ENCODE results near the gene RAB19.
"Not testable (repeated sequence)": the region's sequence is repeated elsewhere in the genome, so short reads cannot be mapped to it uniquely, and the experiment has no call there.

RAB19 gene

DNA sequence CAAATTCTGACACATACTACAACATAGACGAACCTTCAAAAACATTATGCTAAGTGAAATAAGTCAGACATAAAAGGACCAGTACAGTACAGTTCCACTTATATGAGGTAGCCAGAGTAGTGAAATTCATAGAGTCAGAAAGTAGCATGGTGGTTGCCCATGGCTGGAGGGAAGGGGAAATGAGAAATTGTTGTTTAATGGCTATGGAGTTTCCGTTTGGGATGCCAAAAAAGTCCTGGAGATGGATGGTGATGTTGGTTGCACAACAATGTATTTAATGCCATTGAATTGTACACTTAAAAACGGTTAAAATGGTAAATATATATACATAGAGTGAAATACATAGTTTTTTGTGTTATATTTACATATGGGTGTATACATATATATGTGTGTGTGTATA is 3.5 kb upstream of the RAB19 start:
- FAIRE-seq (no peak), DNase-seq (ENCODE audit: insufficient read length, low spot score) (no peak)

DNA sequence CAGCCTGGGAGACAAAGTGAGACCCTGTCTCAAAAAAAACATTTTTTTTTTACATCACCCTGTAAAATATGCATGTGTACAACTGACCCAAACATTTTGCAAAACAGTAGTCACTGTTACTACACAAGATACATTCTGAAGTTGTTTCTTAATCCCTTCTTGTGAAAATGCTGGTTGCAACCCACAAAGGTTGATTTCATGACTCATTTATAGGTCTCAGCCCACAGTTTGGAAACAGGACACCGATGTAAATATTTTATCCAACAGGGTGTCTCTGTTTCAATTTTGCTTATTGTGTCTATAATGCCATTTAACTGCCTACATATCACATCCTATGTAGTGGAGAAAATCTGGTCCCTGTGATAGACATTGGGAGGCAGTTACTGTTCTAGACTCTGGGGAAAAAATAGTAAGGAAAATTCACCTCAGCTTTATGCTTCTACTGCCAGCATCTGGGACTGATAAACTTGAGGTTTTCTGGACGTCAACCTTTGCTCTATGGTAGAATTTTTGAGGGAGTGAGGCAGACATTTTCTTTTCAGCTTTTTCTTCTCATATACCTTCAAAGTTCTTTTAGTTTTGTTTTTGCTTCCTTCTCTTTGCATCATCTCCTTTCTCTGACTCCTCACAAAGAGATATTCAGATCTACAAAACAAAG is 1.6 kb upstream of the RAB19 start:
- FAIRE-seq = no peak
- no peak for DNase-seq (ENCODE audit: insufficient read length, low spot score)

DNA sequence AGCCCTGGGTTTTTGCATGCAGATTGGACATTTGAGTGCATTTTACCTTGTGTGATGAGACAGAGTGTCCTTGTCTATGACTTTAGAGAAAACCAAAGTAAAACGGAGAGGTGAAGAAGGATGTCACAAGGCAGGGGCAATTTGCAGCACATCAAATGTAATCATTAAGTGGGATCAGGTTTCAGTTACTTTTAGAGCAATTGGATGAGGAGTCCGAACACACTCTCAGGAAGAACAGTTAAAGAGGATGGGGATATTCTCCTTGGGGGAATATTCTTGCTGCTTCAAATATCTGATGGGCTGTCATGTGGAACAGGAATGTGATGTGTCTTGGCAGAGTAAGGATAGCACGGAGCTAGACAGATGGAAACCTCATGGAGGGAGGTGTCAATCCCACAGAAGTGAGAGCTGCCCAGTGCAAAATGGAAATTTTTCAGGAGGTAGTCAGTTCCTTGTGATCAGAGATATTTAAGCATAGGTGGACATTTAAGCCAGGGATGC is 757 bp downstream of the RAB19 start:
- no peak for DNase-seq (ENCODE audit: insufficient read length, low spot score)
- FAIRE-seq = no peak

DNA sequence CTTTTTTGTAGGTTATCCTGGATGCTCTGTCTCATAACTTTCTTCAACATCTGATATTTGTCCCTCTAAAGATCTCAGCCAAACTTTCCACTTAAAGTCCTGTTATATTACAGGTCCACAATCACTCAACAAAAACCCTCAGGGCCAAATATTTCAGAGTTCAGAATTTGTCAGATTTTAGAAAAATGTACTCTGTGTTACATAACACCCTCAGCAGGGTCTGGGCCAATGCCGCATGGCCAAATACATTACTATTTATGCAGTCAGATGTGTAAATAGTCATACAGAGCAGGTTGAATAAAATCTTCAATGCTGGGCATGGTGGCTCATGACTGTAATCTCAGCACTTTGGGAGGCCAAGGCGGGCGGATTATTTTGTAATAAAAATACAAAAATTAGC is 11.5 kb downstream of the RAB19 start:
- DNase-seq (ENCODE audit: insufficient read length, low spot score) = no peak
- FAIRE-seq = no peak

DNA sequence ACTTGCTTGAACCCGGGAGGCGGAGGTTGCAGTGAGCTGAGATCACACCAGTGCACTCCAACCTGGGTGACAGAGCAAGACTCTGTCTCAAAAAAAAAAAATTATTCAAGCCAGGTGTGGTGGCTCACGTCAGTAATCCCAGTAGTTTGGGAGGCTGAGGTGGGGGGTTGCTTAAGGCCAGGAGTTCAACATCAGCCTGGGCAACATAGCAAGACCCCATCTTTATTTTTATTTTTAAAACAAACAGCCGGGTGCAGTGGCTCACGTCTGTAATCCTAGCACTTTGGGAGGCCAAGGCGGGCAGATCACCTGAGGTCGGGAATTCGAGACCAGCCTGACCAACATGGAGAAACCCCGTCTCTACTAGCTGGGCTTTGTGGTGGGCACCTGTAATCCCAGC is 12.0 kb downstream of the RAB19 start:
- FAIRE-seq; DNase-seq (ENCODE audit: insufficient read length, low spot score): not testable (repeated sequence)

DNA sequence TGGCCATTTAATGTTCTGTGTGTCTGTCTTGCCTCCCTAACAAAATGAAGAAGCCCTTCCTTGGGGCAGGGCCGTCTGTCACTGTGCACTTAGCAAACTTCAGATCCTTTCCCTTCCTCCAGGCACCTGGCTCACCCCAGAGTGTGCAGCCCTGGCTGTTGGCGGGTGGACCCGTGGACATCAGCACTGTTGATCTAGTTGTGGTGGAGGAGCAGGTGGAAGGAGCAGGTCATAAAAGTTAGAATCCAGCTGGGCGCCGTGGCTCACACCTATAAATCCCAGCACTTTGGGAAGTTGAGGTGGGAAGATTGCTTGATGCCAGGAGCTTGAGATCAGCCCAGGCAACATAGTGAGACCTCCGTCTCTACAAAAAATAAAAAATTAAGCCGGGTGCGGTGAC is 12.7 kb downstream of the RAB19 start:
- DNase-seq (ENCODE audit: insufficient read length, low spot score) = no peak
- FAIRE-seq = no peak

DNA sequence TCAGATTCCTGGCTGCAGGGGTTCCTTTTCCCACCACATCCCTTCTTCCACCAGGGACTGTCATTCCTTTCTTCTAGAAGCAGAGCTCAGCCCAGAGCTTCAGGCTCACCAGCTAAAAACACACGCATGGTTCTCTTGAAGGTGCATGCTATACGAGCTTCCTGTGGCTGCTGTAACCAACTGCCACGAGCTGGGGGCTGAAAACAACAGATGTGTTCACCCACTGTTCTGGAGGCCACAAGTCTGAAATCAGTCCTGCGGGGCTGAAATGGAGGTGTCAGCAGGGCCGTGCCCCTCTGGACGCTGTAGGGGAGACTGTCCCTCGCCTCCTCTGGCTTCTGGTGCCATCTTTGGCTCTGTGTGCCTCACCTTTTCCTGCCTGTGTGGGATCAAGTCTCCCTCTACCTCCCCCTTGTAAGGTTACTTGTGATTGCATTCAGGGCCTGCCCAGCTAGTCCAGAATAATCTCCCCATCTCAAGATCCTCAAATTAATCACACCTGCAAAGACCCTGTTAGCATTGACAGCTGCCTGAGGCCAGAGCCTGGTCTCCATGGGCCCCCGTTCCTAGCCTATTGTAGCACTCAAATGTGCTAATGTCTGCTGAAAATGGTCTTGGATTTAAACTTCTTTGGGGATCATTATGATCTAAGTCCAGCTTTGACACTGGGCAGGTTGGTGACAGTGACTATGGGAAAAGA is 13.7 kb downstream of the RAB19 start:
- no peak for DNase-seq (ENCODE audit: insufficient read length, low spot score)
- FAIRE-seq = no peak

DNA sequence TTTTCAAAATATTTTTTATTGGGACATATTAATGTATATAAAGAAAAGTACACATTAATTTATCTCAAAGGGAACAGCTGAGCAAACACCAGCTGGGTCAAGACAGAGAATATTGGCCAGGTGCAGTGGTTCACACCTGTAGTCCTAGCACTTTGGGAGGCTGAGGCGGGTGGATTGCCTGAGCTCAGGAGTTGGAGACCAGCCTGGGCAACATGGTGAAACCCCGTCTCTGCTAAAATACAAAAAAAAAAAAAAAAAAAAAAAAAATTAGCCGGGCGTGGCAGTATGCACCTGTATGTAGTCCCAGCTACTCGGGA is 14.3 kb downstream of the RAB19 start:
- not testable (repeated sequence) for DNase-seq (ENCODE audit: insufficient read length, low spot score); FAIRE-seq

DNA sequence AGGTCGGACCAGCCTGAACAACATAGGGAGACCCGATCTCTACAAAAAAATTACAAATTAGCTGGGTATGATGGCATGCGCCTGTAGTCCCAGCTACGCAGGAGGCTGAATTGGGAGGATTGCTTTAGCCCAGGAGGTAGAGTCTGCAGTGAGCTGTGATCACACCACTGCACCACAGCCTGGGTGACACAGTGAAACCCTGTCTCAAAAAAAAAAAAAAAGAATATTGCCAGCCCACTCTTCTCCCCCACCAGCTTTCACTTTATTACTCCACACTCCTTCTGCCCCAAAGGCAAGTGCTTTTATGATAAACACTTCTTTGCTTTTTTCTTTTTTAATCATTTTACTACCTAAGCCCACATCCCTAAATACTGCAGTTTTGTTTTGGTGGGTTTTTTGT is 14.8 kb downstream of the RAB19 start:
- no peak for FAIRE-seq
- DNase-seq (ENCODE audit: insufficient read length, low spot score) = no peak

DNA sequence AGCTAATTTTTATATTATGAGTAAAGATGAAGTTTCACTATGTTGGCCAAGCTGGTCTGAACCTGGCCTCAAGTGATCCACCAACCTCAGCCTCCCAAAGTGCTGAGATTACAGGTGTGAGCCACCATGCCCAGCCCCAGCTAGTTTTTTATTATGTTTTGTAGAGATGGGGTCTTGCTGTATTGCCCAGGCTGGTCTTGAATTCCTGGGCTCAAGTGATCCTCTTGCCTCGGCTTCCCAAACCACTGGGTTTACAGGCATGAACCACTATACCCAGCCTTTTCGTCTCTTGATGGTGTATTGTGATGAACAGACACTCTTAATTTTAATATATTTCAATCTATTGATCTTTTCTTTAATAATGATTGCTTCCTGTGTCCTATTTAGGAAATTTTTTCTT is 17.7 kb downstream of the RAB19 start:
- no peak for DNase-seq (ENCODE audit: insufficient read length, low spot score)
- FAIRE-seq = no peak

DNA sequence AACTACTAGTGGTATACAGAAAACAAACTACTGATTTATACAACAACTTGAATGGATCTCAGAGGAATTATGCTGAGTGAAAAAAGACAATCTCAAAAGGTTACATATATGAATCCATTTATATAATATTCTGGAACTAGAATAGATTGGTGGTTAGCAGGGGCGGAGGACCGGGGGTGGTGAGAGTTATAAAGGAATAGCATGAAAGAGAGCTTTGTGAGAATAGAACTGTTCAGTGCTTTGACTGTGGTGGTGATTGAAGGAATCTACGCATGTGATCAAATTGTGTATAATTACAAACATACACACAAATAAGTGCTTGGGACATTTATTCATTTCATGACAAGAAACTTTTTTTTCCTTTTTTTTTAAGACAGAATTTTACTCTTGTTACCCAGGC is 19.6 kb downstream of the RAB19 start:
- FAIRE-seq (no peak), DNase-seq (ENCODE audit: insufficient read length, low spot score) (no peak)

DNA sequence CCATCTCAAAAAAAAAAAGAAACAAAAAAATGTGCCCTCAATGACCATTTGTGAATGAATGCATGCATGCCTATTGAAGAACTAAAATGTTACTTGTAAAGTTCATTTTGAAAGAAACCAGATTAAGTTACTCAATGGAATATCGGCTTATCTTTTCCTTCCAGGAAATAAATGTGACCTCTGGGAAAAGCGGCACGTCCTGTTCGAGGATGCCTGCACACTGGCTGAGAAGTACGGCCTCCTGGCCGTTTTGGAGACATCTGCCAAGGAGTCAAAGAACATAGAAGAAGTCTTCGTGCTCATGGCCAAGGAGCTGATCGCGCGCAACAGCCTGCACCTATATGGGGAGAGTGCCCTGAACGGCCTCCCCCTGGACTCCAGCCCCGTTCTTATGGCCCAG is 21.9 kb downstream of the RAB19 start:
- DNase-seq (ENCODE audit: insufficient read length, low spot score) (no peak), FAIRE-seq (no peak)

DNA sequence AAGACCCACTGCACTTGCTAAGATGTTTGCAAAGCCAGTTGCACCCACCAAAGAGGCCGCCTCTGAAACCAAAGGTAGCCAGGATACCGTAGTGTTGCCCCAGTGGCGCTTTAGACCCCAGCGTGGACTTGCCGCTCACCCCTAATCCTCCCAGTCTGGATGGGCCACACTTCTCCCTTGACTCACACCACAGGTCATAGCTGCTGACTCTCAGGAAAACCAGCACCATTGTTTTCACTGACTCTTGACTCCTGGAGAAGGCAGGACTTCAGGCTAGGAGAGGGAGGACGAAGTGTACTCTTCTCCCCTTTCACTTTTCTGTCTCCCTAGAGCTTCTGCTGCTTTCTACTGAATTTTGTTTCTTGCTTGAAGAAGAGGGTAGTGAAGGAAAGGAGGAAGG is 22.3 kb downstream of the RAB19 start:
- FAIRE-seq = no peak
- no peak for DNase-seq (ENCODE audit: insufficient read length, low spot score)

DNA sequence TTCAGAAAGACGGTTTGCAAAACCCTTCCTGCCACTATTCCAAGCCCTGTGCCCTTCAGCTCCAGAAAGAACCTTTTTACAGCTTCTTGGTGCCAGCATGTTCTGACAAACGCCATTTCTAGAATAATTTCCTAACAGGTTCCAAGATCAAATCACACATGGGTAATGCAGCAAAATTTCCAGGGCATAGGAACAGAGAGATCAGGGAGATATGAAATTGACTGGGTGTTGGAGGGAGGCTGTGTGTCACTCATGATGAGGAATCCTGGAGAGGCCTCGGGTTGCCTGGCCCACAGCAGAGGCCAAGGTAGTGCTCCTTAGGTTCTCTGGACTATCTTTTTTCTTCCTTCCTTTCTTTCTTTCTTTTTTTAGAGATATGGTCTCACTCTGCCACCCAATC is 29.5 kb downstream of the RAB19 start:
- FAIRE-seq (no peak), DNase-seq (ENCODE audit: insufficient read length, low spot score) (no peak)

DNA sequence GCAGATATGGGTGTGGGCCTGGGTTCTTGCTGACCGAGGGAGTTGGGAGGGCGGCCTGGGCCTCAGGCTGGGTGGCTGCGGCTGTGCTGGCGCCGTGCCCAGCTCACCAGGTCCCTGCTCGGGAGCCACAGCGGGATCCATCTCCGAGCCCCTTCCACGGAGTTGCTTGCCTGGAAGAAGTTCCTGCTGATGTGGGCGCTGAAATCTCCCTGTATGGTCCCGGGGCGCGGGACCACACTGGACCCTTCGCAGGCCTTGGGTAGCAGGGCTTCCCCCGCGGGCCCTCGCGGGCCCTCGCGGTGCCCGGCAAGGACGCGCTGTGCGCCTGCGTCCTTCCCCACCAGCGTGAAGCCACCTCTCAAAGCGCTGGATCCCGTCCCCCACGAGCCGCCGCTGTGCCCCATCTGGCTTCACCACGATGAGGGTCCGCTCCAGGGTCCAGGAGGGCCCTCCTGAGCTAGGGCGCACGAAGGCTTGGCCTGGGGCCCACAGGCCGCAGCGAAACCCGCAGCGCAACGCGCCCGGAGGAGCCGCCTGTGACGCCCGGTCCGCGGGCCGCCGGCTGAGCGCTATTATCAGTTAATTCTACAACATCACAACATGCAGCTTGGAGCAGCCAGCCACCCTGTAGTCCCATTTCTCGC is 31.5 kb downstream of the RAB19 start:
- no peak for FAIRE-seq
- DNase-seq (ENCODE audit: insufficient read length, low spot score) = no peak

DNA sequence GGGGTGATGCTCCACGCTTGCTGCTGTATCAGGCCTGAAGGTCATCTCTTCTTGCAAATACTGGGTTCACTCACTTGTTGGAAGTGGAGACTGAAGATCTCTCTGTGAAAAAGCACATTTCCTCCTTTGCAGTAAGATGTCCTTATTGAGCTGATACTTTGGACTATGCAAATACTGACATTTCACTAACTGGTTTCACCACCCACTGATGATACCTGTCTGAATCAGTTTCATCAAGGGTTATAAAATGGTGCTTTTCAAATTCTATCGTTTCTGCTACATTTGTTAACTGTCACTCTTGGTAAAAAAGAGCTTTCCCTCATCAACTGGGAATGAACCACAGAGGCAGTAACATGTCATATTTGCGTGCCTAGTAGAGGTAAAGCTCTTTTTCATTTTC is 35.5 kb downstream of the RAB19 start:
- no peak for DNase-seq (ENCODE audit: insufficient read length, low spot score)
- no peak for FAIRE-seq

DNA sequence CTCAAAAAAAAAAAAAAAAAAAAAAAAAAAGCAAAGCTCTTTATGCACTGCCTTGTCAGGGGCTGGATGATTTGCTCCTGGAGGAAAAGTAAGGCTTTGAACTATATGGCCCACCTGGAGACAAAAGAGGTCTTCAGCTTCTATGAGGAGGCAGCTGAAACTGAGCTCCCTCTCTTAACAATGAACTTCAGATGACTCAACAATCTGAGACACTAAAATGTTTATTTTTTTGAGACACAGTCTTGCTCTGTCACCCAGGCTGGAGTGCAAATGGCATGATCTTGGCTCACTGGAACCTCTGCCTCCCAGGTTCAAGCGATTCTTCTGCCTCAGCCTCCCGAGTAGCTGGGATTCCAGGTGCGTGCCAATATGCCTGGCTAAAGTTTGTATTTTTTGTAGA is 36.7 kb downstream of the RAB19 start:
- FAIRE-seq (no peak), DNase-seq (ENCODE audit: insufficient read length, low spot score) (no peak)

DNA sequence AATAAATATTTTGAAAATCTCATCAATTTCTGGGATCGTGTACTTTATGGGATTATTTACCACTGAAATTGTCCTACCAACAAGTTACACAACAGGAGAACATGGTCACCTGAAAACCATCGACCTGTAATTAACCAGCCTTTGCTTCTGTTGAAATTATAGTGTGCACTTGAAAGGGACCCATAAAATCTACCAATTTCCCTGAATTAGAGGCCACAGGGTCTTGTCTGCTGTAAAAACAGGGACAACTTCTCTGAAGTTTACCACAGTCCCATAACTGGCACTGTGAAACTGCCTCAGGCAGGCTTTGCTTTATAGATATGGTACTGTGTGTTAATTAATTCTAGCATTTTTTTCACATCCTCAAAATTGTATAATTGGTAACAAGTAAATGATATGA is 37.7 kb downstream of the RAB19 start:
- no peak for FAIRE-seq
- no peak for DNase-seq (ENCODE audit: insufficient read length, low spot score)

DNA sequence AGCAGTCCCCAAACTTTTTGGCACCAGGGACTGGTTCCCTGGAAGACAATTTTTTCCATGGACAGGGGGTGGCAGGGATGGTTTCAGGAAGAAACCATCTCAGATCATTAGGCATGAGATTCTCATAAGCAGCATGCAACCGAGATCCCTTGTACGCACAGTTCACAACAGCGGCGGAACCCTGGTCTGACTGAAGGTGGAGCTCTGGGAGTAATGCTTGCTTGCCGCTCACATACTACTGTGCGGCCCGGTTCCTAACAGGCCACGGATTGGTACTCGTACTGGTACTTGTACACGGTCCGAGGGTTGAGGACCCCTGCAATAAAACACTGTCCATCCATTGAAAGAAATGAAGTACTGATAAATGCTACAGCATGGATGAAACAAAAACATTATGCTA is 42.6 kb downstream of the RAB19 start:
- FAIRE-seq = no peak
- no peak for DNase-seq (ENCODE audit: insufficient read length, low spot score)

DNA sequence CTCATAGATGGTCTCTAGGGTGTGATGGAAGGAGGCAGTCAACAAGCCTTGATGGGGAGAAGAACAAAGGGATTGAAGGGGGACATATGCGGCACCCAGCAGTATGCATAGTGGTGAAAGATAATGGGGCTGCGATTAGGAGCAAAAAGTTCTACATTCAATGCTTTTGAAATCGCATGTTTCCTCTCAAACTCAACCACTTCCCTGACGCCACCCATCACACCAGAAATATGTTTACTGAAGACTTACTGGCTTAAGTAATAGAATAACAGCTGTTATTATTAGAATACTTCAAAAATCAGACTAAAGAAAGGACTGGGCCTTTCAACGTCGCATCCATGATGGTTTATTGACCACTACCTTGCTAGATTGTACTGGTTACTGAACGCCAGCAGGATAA is 44.0 kb downstream of the RAB19 start:
- FAIRE-seq (no peak), DNase-seq (ENCODE audit: insufficient read length, low spot score) (no peak)

DNA sequence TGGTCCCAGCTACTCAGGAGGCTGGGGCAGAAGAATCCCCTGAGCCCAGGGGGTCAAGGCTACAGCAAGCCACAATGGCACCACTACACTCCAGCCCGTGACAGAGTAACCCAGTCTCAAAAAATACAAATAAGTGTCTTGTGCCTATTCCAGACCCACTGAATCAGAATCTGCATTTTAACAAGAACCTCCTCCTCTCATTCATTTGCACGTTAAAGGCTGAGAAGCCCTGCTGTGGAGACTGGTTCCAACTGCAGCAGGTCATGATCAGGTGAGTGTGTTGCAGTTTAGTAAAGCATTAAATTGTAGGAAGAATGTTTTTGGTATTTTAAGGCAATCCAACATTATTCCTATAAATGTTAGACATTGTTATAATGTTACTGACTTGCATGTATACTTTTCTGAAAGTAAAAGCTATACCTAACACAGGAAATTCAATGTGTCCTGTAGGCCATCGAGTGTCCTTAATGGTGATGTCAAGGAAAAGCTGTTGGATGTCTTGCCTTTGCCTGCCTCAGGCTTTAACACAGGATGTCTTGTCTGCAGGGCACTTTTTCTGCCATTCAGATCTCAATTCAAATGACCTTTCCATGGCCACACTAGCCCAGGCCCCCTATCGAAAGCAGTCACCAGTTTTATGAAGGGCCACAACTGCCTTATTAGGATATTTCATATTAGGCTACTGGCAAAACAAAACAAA is 45.1 kb downstream of the RAB19 start:
- no peak for FAIRE-seq
- no peak for DNase-seq (ENCODE audit: insufficient read length, low spot score)

DNA sequence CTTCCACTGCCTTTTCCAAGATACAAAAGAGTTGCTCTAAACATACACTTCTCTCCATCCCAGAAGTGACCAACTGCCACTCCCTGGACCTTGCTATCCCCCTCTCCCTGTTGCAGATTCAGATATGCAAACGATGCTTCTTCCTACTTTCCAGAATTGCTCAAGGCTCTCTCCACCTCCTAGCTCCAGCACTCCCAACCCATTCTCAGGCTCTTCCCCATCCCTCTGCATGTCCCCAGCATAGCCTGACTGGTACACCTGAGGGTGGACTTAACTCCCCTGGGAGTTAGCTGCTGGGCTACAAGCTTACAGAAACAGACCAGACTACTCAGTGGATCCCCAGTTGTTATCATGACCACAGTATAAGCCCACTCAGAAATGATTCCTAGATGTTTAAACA is 47.9 kb downstream of the RAB19 start:
- DNase-seq (ENCODE audit: insufficient read length, low spot score) = no peak
- no peak for FAIRE-seq
